HEK293 (cell line): Measurements from ENCODE around the gene PRKCE.

Experiments
- ZBTB7A ChIP-seq: fragments of 450-650 bp; formaldehyde crosslinking; IDR thresholded peaks from 2 replicates; pipeline ENCODE4 v1.5.1; 2016; ENCODE audit warnings: low read depth, missing biosample characterization, missing genetic modification characterization
- ZNF791 ChIP-seq: fragments of 450-650 bp; formaldehyde crosslinking; IDR thresholded peaks from 2 replicates; pipeline ENCODE4 v1.5.1; 2016; ENCODE audit warnings: missing biosample characterization, missing genetic modification characterization
- TF ChIP-seq, protein P1 (sequence below): fragments of 450-650 bp; formaldehyde crosslinking; IDR thresholded peaks from 2 replicates; pipeline ENCODE4 v1.5.1; 2016; ENCODE audit warnings: missing biosample characterization, missing genetic modification characterization

DNA sequence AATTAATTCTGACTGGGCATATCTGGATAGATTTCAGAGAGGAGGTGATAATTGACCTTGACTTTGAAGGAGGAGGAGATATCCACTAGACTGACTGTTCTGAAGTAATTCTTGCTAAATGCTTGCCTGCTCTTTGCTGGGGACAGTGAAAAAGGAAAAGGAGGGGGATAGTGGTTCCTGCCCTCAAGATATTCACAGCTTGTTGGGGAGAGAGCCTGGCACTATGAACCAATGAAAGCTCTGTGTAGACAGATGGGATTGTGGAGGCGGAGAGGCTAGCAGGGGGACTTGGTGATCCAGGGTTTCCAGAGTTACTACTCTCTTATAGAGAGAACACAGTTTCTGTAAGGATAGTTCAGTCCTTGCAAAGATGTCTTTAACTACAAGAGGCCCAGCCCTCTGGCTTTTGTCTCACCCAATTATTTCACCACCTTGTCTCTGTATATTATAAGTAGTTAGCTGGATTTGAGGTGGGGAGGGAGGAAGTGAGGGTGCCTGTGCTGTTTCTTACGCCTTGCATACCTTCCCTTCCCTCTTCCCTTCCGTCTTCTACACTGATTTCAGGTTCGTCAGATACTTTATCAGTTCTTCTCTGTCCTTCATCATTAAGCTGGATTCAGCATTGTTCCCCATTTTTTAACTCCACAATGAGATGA is 190.4 kb downstream of the PRKCE start:
- TF ChIP-seq, protein P1, sequence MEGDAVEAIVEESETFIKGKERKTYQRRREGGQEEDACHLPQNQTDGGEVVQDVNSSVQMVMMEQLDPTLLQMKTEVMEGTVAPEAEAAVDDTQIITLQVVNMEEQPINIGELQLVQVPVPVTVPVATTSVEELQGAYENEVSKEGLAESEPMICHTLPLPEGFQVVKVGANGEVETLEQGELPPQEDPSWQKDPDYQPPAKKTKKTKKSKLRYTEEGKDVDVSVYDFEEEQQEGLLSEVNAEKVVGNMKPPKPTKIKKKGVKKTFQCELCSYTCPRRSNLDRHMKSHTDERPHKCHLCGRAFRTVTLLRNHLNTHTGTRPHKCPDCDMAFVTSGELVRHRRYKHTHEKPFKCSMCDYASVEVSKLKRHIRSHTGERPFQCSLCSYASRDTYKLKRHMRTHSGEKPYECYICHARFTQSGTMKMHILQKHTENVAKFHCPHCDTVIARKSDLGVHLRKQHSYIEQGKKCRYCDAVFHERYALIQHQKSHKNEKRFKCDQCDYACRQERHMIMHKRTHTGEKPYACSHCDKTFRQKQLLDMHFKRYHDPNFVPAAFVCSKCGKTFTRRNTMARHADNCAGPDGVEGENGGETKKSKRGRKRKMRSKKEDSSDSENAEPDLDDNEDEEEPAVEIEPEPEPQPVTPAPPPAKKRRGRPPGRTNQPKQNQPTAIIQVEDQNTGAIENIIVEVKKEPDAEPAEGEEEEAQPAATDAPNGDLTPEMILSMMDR (tag by site-specific recombination), result no peak
- no peak for TF ChIP-seq ZBTB7A
- no peak for TF ChIP-seq ZNF791
